Endothelial cell of umbilical vein (primary cell): ENCODE data around the gene TRAPPC2L. TPM values are rescaled to one million over a fixed set of nuclear protein-coding genes. Genes with fewer than 3 reads are reported as not detected.

Experiments used
- BruUV-seq: library from RNA; stranded (reverse); fragments of 400-500 nt; replicated peaks from 2 replicates; lab custom pipeline; 2021; lab: Mats Ljungman, UMichigan
- CTCF ChIA-PET: fragments of 300-600, 350-600 bp; sonication (Branson Sonifier 250); formaldehyde crosslinking; loops from one replicate; lab custom pipeline; 2021; ENCODE audit warnings: antibody characterized with exemption, inconsistent platforms; lab: Charles Lee
- POLR2A ChIA-PET: fragments of 300-600, 350-600 bp; sonication (Branson Sonifier 250); formaldehyde crosslinking; loops from one replicate; lab custom pipeline; 2021; ENCODE audit warnings: antibody characterized with exemption, inconsistent platforms; lab: Charles Lee
- DNase-seq: peaks from one replicate; pipeline ENCODE4 v3.0.0-alpha.2; 2011; ENCODE audit warnings: low read depth, low spot score
- FAIRE-seq: peaks from 2 replicates; lab custom pipeline; 2011; peaks lifted over from hg19 to GRCh38; lab: Jason Lieb, UNC
- H2AFZ ChIP-seq: 2 replicates; pipeline ENCODE4 v1.6.0; 2012; ENCODE audit warnings: low read depth, low read length, control low read depth, inconsistent platforms
- H3K27ac ChIP-seq: 2 replicates; pipeline ENCODE4 v1.5.1; 2011; ENCODE audit warnings: low read depth, mild to moderate bottlenecking, control low read depth, low read length, moderate library complexity; ENCODE audit not compliant: insufficient read depth
- H3K27me3 ChIP-seq, 2 experiments: 2 replicates each; pipeline versions ENCODE4 v1.6.0 to v1.6.1; 2011; ENCODE audit warnings: low read length in 2 of 2, mixed read lengths in 1 of 2; ENCODE audit not compliant: control insufficient read depth in 2 of 2, insufficient read depth in 2 of 2
- H3K36me3 ChIP-seq, 2 experiments: 2 replicates in 1 of 2; 3 replicates in 1 of 2; pipeline ENCODE4 v1.5.1; 2011; ENCODE audit warnings: low read length in 2 of 2, mild to moderate bottlenecking in 1 of 2, moderate library complexity in 1 of 2; ENCODE audit not compliant: control insufficient read depth in 2 of 2, insufficient read depth in 2 of 2; ENCODE audit errors: extremely low read depth in 1 of 2
- H3K4me1 ChIP-seq: 3 replicates; pipeline ENCODE4 v1.5.1; 2011; ENCODE audit warnings: mild to moderate bottlenecking, low read length; ENCODE audit not compliant: control insufficient read depth, insufficient read depth; ENCODE audit errors: extremely low read depth
- H3K4me2 ChIP-seq: 2 replicates; pipeline ENCODE4 v1.6.1; 2011; ENCODE audit warnings: low read length, control low read depth, mixed read lengths; ENCODE audit not compliant: insufficient read depth
- H3K4me3 ChIP-seq, 3 experiments: fragments of 200-600 bp in 1 of 3; sonication (generic), shearing (Covaris generic) in 1 of 3; replicated peaks in 1 of 3; 2 replicates each; pipeline ENCODE4 v1.5.1; 2011 to 2016; ENCODE audit warnings: control low read depth in 3 of 3, low read length in 3 of 3, mild to moderate bottlenecking in 2 of 3, inconsistent platforms in 1 of 3, low read depth in 1 of 3, moderate library complexity in 1 of 3; ENCODE audit not compliant: insufficient read depth in 1 of 3
- H3K79me2 ChIP-seq: 2 replicates; pipeline ENCODE4 v1.6.0; 2012; ENCODE audit warnings: low read length, inconsistent platforms; ENCODE audit not compliant: control insufficient read depth, insufficient read depth
- H3K9ac ChIP-seq: replicated peaks from 2 replicates; pipeline ENCODE3; 2011; ENCODE audit warnings: low read length, control low read depth; ENCODE audit not compliant: insufficient read depth; ENCODE audit errors: extremely low read depth
- H3K9me1 ChIP-seq: replicated peaks from 3 replicates; pipeline ENCODE4 v1.6.0; 2011; ENCODE audit warnings: mild to moderate bottlenecking, low read length; ENCODE audit not compliant: control insufficient read depth, insufficient read depth; ENCODE audit errors: extremely low read depth
- H3K9me3 ChIP-seq: replicated peaks from 2 replicates; pipeline ENCODE4 v1.5.1; 2012; ENCODE audit warnings: low read length, inconsistent platforms; ENCODE audit not compliant: control insufficient read depth, insufficient read depth
- H4K20me1 ChIP-seq: replicated peaks from 2 replicates; pipeline ENCODE3; 2011; ENCODE audit warnings: mild to moderate bottlenecking, low read length; ENCODE audit not compliant: control insufficient read depth, insufficient read depth; ENCODE audit errors: extremely low read depth
- EZH2 ChIP-seq: IDR thresholded peaks from 2 replicates; pipeline ENCODE4 v1.6.1; 2012; ENCODE audit warnings: borderline replicate concordance, low read depth, mild to moderate bottlenecking, moderate library complexity, low read length, inconsistent platforms; ENCODE audit not compliant: severe bottlenecking
- FOS ChIP-seq: IDR thresholded peaks from 2 replicates; pipeline ENCODE4 v1.6.1; 2011; ENCODE audit warnings: mild to moderate bottlenecking, low read length, moderate library complexity, borderline replicate concordance; ENCODE audit not compliant: insufficient read depth
- GATA2 ChIP-seq: IDR thresholded peaks from 2 replicates; pipeline ENCODE4 v1.7.0; 2011; ENCODE audit warnings: low read depth, mild to moderate bottlenecking, moderate library complexity, mixed read lengths, low read length; ENCODE audit not compliant: insufficient read length, insufficient read depth
- JUN ChIP-seq: IDR thresholded peaks from 2 replicates; pipeline ENCODE4 v1.6.1; 2011; ENCODE audit warnings: borderline replicate concordance, low read depth; ENCODE audit not compliant: insufficient read length, insufficient read depth
- MAX ChIP-seq: IDR thresholded peaks from 2 replicates; pipeline ENCODE4 v1.6.1; 2011; ENCODE audit not compliant: insufficient read depth, insufficient read length
- MYC ChIP-seq: IDR thresholded peaks from one replicate; pipeline ENCODE4 v1.6.1; 2011; ENCODE audit warnings: mild to moderate bottlenecking, low read depth, low read length
- POLR2A ChIP-seq: IDR thresholded peaks from 2 replicates; pipeline ENCODE4 v1.6.1; 2012; ENCODE audit warnings: low read depth, mild to moderate bottlenecking, control low read depth, low read length
- POLR2AphosphoS5 ChIP-seq: IDR thresholded peaks from 2 replicates; pipeline ENCODE4 v1.6.1; 2012; ENCODE audit warnings: low read depth, mild to moderate bottlenecking, control low read depth, low read length, moderate library complexity; ENCODE audit not compliant: insufficient read depth
- dilution Hi-C: fragments of 300-500 bp; cut with MboI; formaldehyde crosslinking; loops from one replicate; pipeline ENCODE4 v1.15.0; 2019; ENCODE audit warnings: low sequenced_read_pairs; ENCODE audit not compliant: extremely low pct_ligation_motif_present
- intact Hi-C: fragments of 100-400 bp; cut with micrococcal nuclease; formaldehyde crosslinking; loops from one replicate; pipeline ENCODE4 v1.10.0; 2022
- polyA plus RNA-seq, 4 experiments: library from polyadenylated mRNA; depleted of rRNA in 3 of 4; stranded (reverse) in 3 of 4; unstranded in 1 of 4; fragments of >200 nt; gene quantifications; 2 replicates each; pipeline versions ENCODE4 v1.2.1 to v1.2.3, GENCODE V29; 2011 to 2012; ENCODE audit warnings: missing spikeins in 1 of 4
- total RNA-seq: library from RNA; stranded (reverse); gene quantifications from 2 replicates; pipeline ENCODE4 v1.2.3, GENCODE V29; 2021
- TF ChIP-seq, protein P1 (sequence below), 2 donors: IDR thresholded peaks; 1 replicate in 1 of 2; 2 replicates in 1 of 2; pipeline ENCODE4 v1.5.1; 2011; ENCODE audit warnings: low read length in 2 of 2, mild to moderate bottlenecking in 2 of 2, moderate library complexity in 2 of 2, control low read depth in 1 of 2, inconsistent platforms in 1 of 2, low read depth in 1 of 2; ENCODE audit not compliant: insufficient read depth in 1 of 2; ENCODE audit errors: extremely low read depth in 1 of 2

TRAPPC2L gene
- total and polyA plus RNA-seq, 2 donors (not counting 3 experiments of a cell fraction or from before 2014, with no cell fraction given) = 61.9 to 131 TPM

GRCh38 chr16:88875703-88876234 is 18.8 kb downstream of the TRAPPC2L start:
- no peaks in the 10 kb centered on the region for H3K79me2 ChIP-seq
- H3K4me1 ChIP-seq = no peaks in the 10 kb centered on the region
- no peak overlapping the region for H2AFZ ChIP-seq
- no peaks in the 10 kb centered on the region for H3K9me3 ChIP-seq
- no peak for TF ChIP-seq MAX
- TF ChIP-seq GATA2 = no peak
- TF ChIP-seq MYC = no peak
- dilution Hi-C loops = no loop called here
- H3K36me3 ChIP-seq = no peaks in the 10 kb centered on the region
- POLR2A ChIA-PET = no interaction called here
- no peaks in the 10 kb centered on the region for H3K9me1 ChIP-seq
- no peak overlapping the region for H3K27ac ChIP-seq
- H3K27me3 ChIP-seq = no peaks in the 10 kb centered on the region
- DNase-seq (no peak), FAIRE-seq (no peak)
- intact Hi-C loops = no loop called here
- no TSS peak for BruUV-seq
- H3K4me3 ChIP-seq = no peak overlapping the region
- H3K9ac ChIP-seq = no peak overlapping the region
- H3K4me2 ChIP-seq = no peak overlapping the region
- no peaks in the 10 kb centered on the region for H4K20me1 ChIP-seq
- CTCF ChIA-PET = no interaction called here

- H3K4me2 ChIP-seq = no peak overlapping the region
- no peak overlapping the region for H3K4me3 ChIP-seq
- no peaks in the 10 kb centered on the region for H3K79me2 ChIP-seq
- ChIA-PET CTCF (no interaction called here), POLR2A (no interaction called here)
- no peak for FAIRE-seq
- intact Hi-C loops (no loop called here), dilution Hi-C loops (no loop called here)
- H4K20me1 ChIP-seq = no peaks in the 10 kb centered on the region
- no peaks in the 10 kb centered on the region for H3K27me3 ChIP-seq
- TF ChIP-seq MAX (no peak), POLR2AphosphoS5 (no peak), POLR2A (no peak), GATA2 (no peak), MYC (no peak), JUN (no peak), FOS (no peak), EZH2 (no peak)
- TF ChIP-seq, protein P1, sequence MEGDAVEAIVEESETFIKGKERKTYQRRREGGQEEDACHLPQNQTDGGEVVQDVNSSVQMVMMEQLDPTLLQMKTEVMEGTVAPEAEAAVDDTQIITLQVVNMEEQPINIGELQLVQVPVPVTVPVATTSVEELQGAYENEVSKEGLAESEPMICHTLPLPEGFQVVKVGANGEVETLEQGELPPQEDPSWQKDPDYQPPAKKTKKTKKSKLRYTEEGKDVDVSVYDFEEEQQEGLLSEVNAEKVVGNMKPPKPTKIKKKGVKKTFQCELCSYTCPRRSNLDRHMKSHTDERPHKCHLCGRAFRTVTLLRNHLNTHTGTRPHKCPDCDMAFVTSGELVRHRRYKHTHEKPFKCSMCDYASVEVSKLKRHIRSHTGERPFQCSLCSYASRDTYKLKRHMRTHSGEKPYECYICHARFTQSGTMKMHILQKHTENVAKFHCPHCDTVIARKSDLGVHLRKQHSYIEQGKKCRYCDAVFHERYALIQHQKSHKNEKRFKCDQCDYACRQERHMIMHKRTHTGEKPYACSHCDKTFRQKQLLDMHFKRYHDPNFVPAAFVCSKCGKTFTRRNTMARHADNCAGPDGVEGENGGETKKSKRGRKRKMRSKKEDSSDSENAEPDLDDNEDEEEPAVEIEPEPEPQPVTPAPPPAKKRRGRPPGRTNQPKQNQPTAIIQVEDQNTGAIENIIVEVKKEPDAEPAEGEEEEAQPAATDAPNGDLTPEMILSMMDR (IDR thresholded peaks at IDR 0.05; ENCODE audit: extremely low read depth in 1 of 2, insufficient read depth in 1 of 2, low read depth in 1 of 2, low read length in 2 of 2) = no peak
- H3K9me3 ChIP-seq = no peaks in the 10 kb centered on the region
- H3K9me1 ChIP-seq = no peaks in the 10 kb centered on the region
- no peak overlapping the region for H3K27ac ChIP-seq
- no peak overlapping the region for H2AFZ ChIP-seq
- H3K4me1 ChIP-seq = no peaks in the 10 kb centered on the region
- BruUV-seq = no TSS peak
- no peak overlapping the region for H3K9ac ChIP-seq
- H3K36me3 ChIP-seq = no peaks in the 10 kb centered on the region
- DNase-seq = no peak
These were observed 20.1 kb downstream of the TRAPPC2L start for GRCh38 chr16:88876942-88877526.
